Keratinocyte (primary cell): Measurements from ENCODE around the gene SVOPL. TPM values are rescaled to one million over a fixed set of nuclear protein-coding genes. Genes with fewer than 3 reads are reported as not detected.

Source experiments
- DNase-seq: peaks from one replicate; pipeline ENCODE4 v3.0.0-alpha.2; 2011; ENCODE audit warnings: low read depth, missing footprints, low spot score
- FAIRE-seq: peaks from 2 replicates; lab custom pipeline; 2011; peaks lifted over from hg19 to GRCh38; lab: Jason Lieb, UNC
- H2AFZ ChIP-seq: 2 replicates; pipeline ENCODE4 v1.6.0; 2012; ENCODE audit warnings: low read length, control low read depth, inconsistent platforms; ENCODE audit not compliant: control insufficient read depth
- H3K27ac ChIP-seq: 2 replicates; pipeline ENCODE4 v1.5.1; 2011; ENCODE audit warnings: low read length; ENCODE audit not compliant: control insufficient read depth, insufficient read depth
- H3K27me3 ChIP-seq: 3 replicates; pipeline ENCODE4 v1.6.0; 2011; ENCODE audit warnings: low read length; ENCODE audit not compliant: control insufficient read depth, insufficient read depth; ENCODE audit errors: extremely low read depth
- H3K36me3 ChIP-seq, 2 experiments: 2 replicates in 1 of 2; 3 replicates in 1 of 2; pipeline ENCODE4 v1.5.1; 2011; ENCODE audit warnings: low read length in 2 of 2, mild to moderate bottlenecking in 1 of 2; ENCODE audit not compliant: control insufficient read depth in 2 of 2, insufficient read depth in 2 of 2; ENCODE audit errors: extremely low read depth in 1 of 2
- H3K4me1 ChIP-seq: 3 replicates; pipeline ENCODE4 v1.5.1; 2011; ENCODE audit warnings: low read length; ENCODE audit not compliant: control insufficient read depth, insufficient read depth; ENCODE audit errors: extremely low read depth
- H3K4me2 ChIP-seq: 3 replicates; pipeline ENCODE4 v1.6.0; 2011; ENCODE audit warnings: low read depth, low read length; ENCODE audit not compliant: control insufficient read depth, insufficient read depth; ENCODE audit errors: extremely low read depth
- H3K4me3 ChIP-seq, 3 experiments: fragments of 200-600 bp in 1 of 3; sonication (generic) in 1 of 3; 2 replicates in 2 of 3; 3 replicates in 1 of 3; pipeline ENCODE4 v1.5.1; 2011 to 2016; ENCODE audit warnings: low read length in 3 of 3, mild to moderate bottlenecking in 3 of 3, control low read depth in 2 of 3, inconsistent platforms in 1 of 3, low read depth in 1 of 3, mixed read lengths in 1 of 3, mixed run types in 1 of 3, moderate library complexity in 1 of 3; ENCODE audit not compliant: control insufficient read depth in 2 of 3, insufficient read depth in 2 of 3; ENCODE audit errors: extremely low read depth in 1 of 3
- H3K79me2 ChIP-seq: 2 replicates; pipeline ENCODE4 v1.6.0; 2012; ENCODE audit warnings: low read length; ENCODE audit not compliant: control insufficient read depth, insufficient read depth
- H3K9ac ChIP-seq: 3 replicates; pipeline ENCODE4 v1.6.0; 2011; ENCODE audit warnings: low read length; ENCODE audit not compliant: control insufficient read depth, insufficient read depth; ENCODE audit errors: extremely low read depth
- H3K9me1 ChIP-seq: 3 replicates; pipeline ENCODE4 v1.6.0; 2011; ENCODE audit warnings: low read length; ENCODE audit not compliant: control insufficient read depth, insufficient read depth; ENCODE audit errors: extremely low read depth
- H3K9me3 ChIP-seq: 2 replicates; pipeline ENCODE4 v1.5.1; 2012; ENCODE audit warnings: low read depth, low read length; ENCODE audit not compliant: control insufficient read depth
- H4K20me1 ChIP-seq: 3 replicates; pipeline ENCODE4 v1.6.0; 2011; ENCODE audit warnings: low read length; ENCODE audit not compliant: control insufficient read depth, insufficient read depth; ENCODE audit errors: extremely low read depth
- EZH2 ChIP-seq: IDR thresholded peaks from one replicate; pipeline ENCODE4 v1.6.1; 2012; ENCODE audit warnings: inconsistent platforms, mild to moderate bottlenecking, low read length, moderate library complexity
- dilution Hi-C: fragments of 300-500 bp; cut with MboI; formaldehyde crosslinking; loops from one replicate; pipeline ENCODE4 v1.7.0; 2020; ENCODE audit warnings: low sequenced_read_pairs; ENCODE audit not compliant: extremely low pct_ligation_motif_present
- polyA plus RNA-seq, 5 experiments: library from polyadenylated mRNA; depleted of rRNA in 3 of 5; stranded (reverse) in 3 of 5; stranded (forward) in 1 of 5; unstranded in 1 of 5; fragments of >200 nt; gene quantifications; 1 replicate in 1 of 5; 2 replicates in 3 of 5; 3 replicates in 1 of 5; pipeline versions ENCODE4 v1.2.1 to v1.2.3, GENCODE V29; 2011 to 2012; ENCODE audit warnings: missing spikeins in 2 of 5, low read depth in 1 of 5, low replicate concordance in 1 of 5
- TF ChIP-seq, protein P1 (sequence below), 3 experiments: IDR thresholded peaks in 1 of 3; conservative IDR thresholded peaks in 1 of 3; optimal IDR thresholded peaks in 1 of 3; 2 replicates in 2 of 3; 3 replicates in 1 of 3; pipeline versions ENCODE3 to v1.5.1; 2011; ENCODE audit warnings: low read length in 3 of 3, mild to moderate bottlenecking in 3 of 3, moderate library complexity in 2 of 3, control low read depth in 1 of 3, inconsistent platforms in 1 of 3; ENCODE audit not compliant: insufficient read depth in 2 of 3; ENCODE audit errors: extremely low read depth in 1 of 3

Gene SVOPL
- polyA plus RNA-seq, 1 donor (not counting 4 experiments of a cell fraction or from before 2014, with no cell fraction given), result not detected

DNA sequence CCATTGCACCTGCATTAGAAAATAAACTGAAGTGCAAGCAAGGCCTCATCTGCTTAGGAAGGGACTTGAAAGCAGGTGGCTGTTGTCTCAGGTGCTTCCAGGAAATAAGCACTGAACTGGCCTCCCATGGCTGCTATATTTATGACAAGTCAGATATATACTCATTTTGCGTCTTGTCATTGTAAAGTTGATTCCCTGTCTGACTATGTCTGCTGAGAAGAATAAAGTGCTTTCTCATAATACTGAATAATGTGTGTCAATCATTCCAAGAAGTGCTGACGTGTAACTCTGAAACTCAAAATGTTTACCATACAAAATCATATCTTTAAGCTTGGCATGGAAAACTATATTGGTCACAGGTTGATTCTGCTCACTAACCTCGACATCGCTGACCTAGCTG, 44.9 kb upstream of the SVOPL start:
- no peak for FAIRE-seq
- no peak overlapping the region for H3K27ac ChIP-seq
- no peak overlapping the region for H2AFZ ChIP-seq
- no peaks in the 10 kb centered on the region for H3K79me2 ChIP-seq
- H3K27me3 ChIP-seq, result no peaks in the 10 kb centered on the region
- dilution Hi-C loops, result no loop called here
- no peaks in the 10 kb centered on the region for H3K4me1 ChIP-seq
- no peaks in the 10 kb centered on the region for H4K20me1 ChIP-seq
- H3K4me3 ChIP-seq, result no peak overlapping the region
- no peak for DNase-seq
- no peak for TF ChIP-seq EZH2
- TF ChIP-seq, protein P1, sequence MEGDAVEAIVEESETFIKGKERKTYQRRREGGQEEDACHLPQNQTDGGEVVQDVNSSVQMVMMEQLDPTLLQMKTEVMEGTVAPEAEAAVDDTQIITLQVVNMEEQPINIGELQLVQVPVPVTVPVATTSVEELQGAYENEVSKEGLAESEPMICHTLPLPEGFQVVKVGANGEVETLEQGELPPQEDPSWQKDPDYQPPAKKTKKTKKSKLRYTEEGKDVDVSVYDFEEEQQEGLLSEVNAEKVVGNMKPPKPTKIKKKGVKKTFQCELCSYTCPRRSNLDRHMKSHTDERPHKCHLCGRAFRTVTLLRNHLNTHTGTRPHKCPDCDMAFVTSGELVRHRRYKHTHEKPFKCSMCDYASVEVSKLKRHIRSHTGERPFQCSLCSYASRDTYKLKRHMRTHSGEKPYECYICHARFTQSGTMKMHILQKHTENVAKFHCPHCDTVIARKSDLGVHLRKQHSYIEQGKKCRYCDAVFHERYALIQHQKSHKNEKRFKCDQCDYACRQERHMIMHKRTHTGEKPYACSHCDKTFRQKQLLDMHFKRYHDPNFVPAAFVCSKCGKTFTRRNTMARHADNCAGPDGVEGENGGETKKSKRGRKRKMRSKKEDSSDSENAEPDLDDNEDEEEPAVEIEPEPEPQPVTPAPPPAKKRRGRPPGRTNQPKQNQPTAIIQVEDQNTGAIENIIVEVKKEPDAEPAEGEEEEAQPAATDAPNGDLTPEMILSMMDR (optimal IDR thresholded peaks at IDR 0.05 in 1 of 3, IDR thresholded peaks at IDR 0.05 in 1 of 3, conservative IDR thresholded peaks at IDR 0.05 in 1 of 3; ENCODE audit: extremely low read depth in 1 of 3, insufficient read depth in 2 of 3, low read length in 3 of 3), result no peak
- H3K4me2 ChIP-seq, result no peak overlapping the region
- H3K9me1 ChIP-seq, result no peaks in the 10 kb centered on the region
- H3K36me3 ChIP-seq, result no peaks in the 10 kb centered on the region
- no peaks in the 10 kb centered on the region for H3K9me3 ChIP-seq
- H3K9ac ChIP-seq, result no peak overlapping the region

DNA sequence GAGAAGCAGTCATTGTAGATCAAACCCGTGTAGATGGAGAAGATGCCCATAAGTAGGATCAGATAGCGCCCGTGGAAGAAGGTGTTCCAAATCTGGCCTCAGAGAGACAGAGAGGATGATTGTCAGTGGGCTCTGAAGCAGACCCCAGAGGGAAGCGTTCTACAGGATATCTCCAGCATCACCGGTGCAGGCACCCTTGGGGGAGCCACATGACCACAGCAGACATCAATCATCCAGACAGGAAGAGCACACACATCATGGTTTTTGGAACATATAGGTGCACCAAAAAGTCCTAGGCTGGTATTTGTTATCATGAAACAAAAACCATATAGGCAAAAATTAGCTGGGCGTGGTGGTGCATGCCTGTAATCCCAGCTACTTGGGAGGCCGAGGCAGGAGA, 44.0 kb upstream of the SVOPL start:
- no peaks in the 10 kb centered on the region for H4K20me1 ChIP-seq
- no peak for TF ChIP-seq EZH2
- TF ChIP-seq, protein P1 (optimal IDR thresholded peaks at IDR 0.05 in 1 of 3, IDR thresholded peaks at IDR 0.05 in 1 of 3, conservative IDR thresholded peaks at IDR 0.05 in 1 of 3; ENCODE audit: extremely low read depth in 1 of 3, insufficient read depth in 2 of 3, low read length in 3 of 3), result no peak
- no peak overlapping the region for H3K4me3 ChIP-seq
- DNase-seq (no peak), FAIRE-seq (no peak)
- no peaks in the 10 kb centered on the region for H3K36me3 ChIP-seq
- H2AFZ ChIP-seq, result no peak overlapping the region
- no peak overlapping the region for H3K4me2 ChIP-seq
- no peaks in the 10 kb centered on the region for H3K79me2 ChIP-seq
- dilution Hi-C loops, result no loop called here
- H3K27me3 ChIP-seq, result no peaks in the 10 kb centered on the region
- no peaks in the 10 kb centered on the region for H3K9me3 ChIP-seq
- no peak overlapping the region for H3K27ac ChIP-seq
- no peaks in the 10 kb centered on the region for H3K9me1 ChIP-seq
- no peak overlapping the region for H3K9ac ChIP-seq
- H3K4me1 ChIP-seq, result no peaks in the 10 kb centered on the region
